Activated CD4-positive, alpha-beta T cell treated with anti-CD3 and anti-CD28 coated beads, Interleukin-2, amount 50 U/mL, for 24 hours (primary cell): Measurements from ENCODE around the gene ZNF728.
"Not testable (repeated sequence)": the region's sequence is repeated elsewhere in the genome, so short reads cannot be mapped to it uniquely, and the experiment has no call there.

ENCODE experiments used
- DNase-seq, 2 donors: peaks; one replicate each; pipeline ENCODE4 v3.0.0-alpha.2; 2020; ENCODE audit warnings: low read depth in 1 of 2, low spot score in 1 of 2

ZNF728 gene

DNA sequence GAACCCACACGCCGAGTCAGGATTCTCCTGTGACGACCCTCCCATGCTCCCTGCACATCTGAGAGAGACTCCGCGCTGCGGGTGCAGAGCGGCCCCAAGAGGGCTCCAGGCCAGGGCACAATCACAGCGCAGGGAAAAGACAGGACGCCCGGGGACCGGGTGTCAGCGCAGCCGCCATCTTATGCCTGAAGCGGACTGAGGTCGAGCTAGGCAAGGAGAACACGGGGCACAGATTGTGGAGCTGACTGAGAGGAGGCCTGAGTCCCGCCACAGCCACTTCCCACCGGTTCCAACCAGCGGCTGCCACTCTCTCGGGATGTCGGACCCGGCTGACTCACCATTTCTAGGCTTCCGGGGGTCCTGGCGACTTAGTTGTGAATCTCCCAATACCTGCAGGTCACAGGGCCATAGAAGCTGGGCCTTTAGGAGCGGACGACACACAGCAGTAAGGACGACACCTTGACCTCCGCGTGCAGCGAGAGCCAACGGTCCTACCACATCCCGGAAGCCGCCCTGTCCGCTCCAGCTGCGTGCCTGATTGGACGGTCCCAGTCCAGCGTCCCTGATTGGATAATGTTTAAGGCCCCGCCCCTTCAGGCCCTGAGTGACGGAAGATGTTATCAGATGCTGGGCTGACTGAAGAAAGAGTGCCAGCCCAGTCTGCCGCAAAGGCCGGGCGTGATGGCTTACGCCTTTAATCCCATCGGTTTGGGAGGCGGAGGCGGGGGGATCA lies at the start of gene ZNF728:
ZNF728 (minus strand) TSS at position 487 of the 733 bp plus-strand sequence; CDS start at position 341, 146 bp downstream.
- DNase-seq, result no peak

DNA sequence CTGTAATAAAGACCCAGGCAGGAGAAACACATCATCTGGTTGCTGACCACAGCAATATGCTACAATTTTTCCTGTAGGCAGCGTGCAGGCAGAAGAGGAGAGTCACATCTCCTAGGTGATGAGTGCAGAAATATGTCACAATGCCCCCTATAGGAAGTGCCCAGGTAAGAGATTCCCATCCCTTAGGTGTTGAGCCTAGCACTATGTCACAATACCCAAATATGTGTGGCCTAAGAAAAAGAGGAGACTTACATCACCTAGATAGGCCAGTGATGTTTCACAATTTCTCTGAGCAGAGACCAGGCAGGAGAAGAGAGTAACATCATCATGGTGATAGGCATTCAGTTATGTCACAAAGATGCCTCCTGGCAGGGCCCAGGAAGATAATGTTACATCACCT lies 49.4 kb upstream of the ZNF728 start:
- DNase-seq, result no peak

DNA sequence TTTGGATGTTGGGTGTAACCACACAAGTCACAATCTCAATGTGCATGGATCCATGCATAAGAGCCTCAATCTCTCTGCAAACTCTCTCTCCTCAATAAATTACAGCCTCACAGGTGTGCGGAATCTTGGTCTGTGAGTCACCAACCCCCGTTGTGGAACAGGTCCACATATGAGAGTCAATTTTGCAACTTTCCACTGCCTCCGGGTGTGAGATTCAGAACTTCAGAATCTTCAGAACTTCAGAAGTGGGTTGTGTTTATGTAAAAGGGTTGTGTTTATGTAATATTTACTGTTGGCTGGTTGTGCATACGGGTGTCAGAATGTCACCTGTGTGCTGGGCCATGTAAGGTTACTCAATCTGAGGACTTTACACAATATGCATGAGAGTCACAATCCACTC lies 46.3 kb upstream of the ZNF728 start:
- no peak for DNase-seq

DNA sequence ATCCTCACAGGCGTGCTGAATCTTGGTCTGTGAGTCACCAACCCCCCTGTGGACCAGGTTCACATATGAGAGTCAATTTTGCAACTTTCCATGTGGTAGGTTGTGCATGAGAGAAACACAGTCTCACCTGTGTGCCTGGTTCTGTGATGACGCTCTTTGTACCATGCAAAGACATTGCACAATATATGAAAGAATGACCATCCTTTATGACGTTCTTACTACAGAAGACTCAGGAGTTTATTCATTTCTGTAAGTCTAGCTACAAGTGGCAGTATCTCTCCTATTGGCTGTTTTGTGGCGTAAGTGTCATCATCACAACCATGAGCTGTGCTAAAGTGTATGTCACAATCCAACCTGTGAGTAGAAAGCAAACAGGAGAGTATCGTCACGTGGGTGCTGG lies 43.8 kb upstream of the ZNF728 start:
- DNase-seq, result no peak

DNA sequence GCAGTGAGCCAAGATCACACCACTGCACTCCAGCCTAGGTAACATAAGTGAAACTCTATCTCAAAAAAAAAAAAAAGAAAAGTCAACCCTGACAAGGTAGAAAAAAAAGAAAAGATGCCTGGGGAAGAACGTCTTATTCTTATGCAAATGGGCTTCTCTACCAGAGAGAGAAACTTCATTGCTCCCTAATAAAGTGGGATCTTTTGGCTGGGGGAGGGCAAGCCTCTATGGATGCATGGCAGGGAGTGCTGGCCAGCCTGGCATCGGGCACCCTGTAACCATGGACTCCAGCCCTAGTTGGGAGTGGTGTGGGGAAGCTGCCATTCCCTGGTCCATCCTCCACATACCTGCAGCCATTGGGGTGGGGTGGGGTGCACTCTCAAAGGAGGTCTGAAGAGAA lies 30.7 kb upstream of the ZNF728 start:
- no peak for DNase-seq

DNA sequence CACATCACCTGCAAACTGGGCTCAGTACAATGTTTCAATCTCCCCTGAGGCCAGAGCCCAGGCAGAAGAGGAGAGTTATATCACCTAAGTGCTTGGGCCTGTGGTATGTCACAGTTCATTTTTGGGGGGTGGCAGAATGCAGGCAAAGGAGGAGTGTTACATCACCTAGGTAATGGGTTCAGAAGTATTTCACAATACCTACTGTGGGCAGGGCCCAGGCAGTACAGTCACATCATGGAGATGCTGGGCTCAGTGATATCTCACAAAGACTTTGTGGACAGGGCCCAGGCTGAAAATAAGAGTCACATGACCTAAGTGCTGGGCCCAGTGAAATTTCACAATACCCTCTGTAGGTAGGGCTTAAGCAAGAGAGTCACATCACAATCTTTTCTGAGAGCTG lies 12.7 kb upstream of the ZNF728 start:
- no peak for DNase-seq

DNA sequence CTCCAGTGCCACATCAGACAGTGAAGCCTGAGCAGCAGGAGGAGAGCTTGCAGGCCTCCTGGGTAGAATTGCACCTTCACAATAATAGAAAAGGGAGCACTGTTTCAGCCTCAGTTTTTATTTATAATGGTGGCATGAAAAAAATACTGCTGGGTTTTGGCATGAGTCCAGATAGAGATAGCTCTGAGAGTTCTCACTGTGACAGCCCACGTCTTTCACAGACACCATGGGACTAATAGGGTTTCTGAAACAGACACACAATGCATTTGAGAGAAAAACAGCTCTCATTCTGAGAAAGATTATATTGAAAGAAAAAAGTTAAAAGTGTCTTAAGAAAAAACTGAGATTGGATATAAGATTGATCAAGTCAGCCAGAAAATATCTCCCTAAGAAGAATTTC lies 8.0 kb downstream of the ZNF728 start:
- not testable (repeated sequence) for DNase-seq

DNA sequence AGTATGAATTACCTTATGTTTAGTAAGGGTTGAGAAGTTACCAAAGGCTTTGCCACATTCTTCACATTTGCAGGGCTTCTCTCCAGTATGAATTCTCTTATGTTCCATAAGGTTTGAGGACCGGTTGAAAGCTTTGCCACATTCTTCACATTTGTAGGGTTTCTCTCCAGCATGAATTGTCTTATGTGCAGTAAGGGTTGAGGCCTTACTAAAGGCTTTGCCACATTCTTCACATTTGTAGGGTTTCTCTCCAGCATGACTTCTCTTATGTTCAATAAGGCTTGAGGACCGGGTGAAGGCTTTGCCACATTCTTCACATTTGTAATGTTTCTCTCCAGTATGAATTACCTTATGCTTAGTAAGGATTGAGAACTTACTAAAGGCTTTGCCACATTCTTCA lies 26.7 kb downstream of the ZNF728 start:
- no peak for DNase-seq

DNA sequence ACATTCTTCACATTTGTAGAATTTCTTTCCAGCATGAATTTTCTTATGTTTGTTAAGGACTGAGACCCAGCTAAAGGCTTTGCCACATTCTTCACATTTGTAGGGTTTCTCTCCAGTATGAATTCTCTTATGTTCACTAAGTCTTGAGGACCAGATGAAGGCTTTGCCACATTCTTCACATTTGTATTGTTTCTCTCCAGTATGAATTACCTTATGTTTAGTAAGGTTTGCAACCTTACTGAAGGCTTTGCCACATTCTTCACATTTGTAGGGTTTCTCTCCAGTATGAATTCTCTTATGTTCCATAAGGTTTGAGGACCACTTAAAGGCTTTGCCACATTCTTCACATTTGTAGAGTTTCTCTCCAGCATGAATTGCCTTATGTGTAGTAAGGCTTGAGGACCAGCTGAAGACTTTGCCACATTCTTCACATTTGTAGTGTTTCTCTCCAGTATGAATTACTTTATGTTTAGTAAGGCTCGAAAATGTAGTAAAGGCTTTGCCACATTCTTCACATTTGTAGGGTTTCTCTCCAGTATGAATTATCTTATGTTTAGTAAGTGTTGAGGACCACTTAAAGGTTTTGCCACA lies 27.3 kb downstream of the ZNF728 start:
- not testable (repeated sequence) for DNase-seq

- DNase-seq, result no peak
These were observed 57.4 kb downstream of the ZNF728 start for GRCh38 chr19:22945560-22945959.

DNA sequence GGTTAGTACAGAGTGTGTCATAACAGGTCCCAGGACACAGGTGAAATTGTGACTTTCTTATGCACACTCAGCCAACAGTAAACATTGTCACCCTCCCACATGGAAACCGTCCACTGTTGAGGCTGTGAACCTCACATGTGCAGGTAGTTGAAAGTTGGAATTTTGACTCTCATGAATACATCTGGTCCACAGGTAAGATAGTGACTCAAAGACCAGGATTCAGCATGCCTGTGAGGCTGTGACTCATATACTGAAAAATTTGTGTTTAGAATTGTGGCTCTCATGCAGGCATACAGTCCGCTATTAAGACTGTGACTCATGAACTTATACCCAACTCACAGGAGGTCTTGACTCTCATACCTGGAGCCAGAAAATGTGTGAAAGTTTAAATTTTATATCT lies 67.8 kb downstream of the ZNF728 start:
- no peak for DNase-seq

GRCh38 chr19:22927576-22927975 lies 75.4 kb downstream of the ZNF728 start:
- not testable (repeated sequence) for DNase-seq

DNA sequence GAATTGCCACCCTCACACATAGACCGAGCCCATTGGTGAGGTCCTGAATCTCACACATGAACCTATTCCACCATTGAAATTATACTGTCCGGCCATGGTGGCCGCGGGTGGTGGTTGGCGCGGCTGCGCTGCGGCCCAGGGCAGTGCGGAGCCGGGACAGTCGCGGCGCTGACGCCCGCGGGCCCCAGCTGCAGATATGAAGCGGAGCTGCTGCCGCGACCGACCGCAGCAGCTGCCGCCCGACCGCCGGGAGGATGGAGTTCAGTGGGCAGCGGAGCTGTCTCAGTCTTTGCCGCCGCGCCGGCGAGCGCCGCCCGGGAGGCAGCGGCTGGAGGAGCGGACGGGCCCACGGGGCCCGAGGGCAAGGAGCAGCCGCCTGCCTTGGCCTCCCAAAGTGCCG lies 77.8 kb downstream of the ZNF728 start:
- DNase-seq, result not testable (repeated sequence)
